H1 (cell line): Measurements from ENCODE around the gene WNT11.

Experiments used
- ATF2 ChIP-seq: IDR thresholded peaks from 2 replicates; pipeline ENCODE4 v1.6.1; 2012; ENCODE audit warnings: low read length, inconsistent platforms
- CEBPB ChIP-seq: IDR thresholded peaks from 2 replicates; pipeline ENCODE4 v1.6.1; 2012; ENCODE audit warnings: low read depth, low read length
- CTCF ChIP-seq, 3 experiments: IDR thresholded peaks; 1 replicate in 2 of 3; 2 replicates in 1 of 3; pipeline versions ENCODE4 v1.5.1 to v1.6.1; 2011; ENCODE audit warnings: low read length in 3 of 3, mild to moderate bottlenecking in 3 of 3, inconsistent platforms in 2 of 3, low read depth in 1 of 3, moderate library complexity in 1 of 3; ENCODE audit not compliant: insufficient read depth in 1 of 3; ENCODE audit errors: control extremely low read depth in 1 of 3
- EP300 ChIP-seq, 2 experiments: IDR thresholded peaks; 1 replicate in 1 of 2; 2 replicates in 1 of 2; pipeline ENCODE4 v1.6.1; 2011 to 2012; ENCODE audit warnings: low read depth in 2 of 2, low read length in 2 of 2, mild to moderate bottlenecking in 2 of 2, borderline replicate concordance in 1 of 2, inconsistent platforms in 1 of 2, moderate library complexity in 1 of 2
- EZH2 ChIP-seq: fragments of 200-600 bp; sonication (generic); IDR thresholded peaks from 2 replicates; pipeline ENCODE4 v1.7.1; 2012; ENCODE audit warnings: low read depth, mild to moderate bottlenecking, moderate library complexity, low read length, inconsistent platforms; ENCODE audit not compliant: severe bottlenecking
- KDM5A ChIP-seq: fragments of 200-600 bp; IDR thresholded peaks from 2 replicates; pipeline ENCODE4 v1.7.1; 2012; ENCODE audit warnings: mild to moderate bottlenecking, low read length, inconsistent platforms, mixed read lengths
- RXRA ChIP-seq: IDR thresholded peaks from 2 replicates; pipeline ENCODE4 v1.6.1; 2011; ENCODE audit warnings: low read depth, mild to moderate bottlenecking, low read length, moderate library complexity; ENCODE audit not compliant: insufficient read depth
- SIN3A ChIP-seq, 2 experiments: IDR thresholded peaks in 1 of 2; conservative IDR thresholded peaks in 1 of 2; 2 replicates each; pipeline ENCODE4 v1.6.1; 2011 to 2012; ENCODE audit warnings: low read length in 2 of 2, improper control_type of control experiment in 1 of 2, low read depth in 1 of 2, mild to moderate bottlenecking in 1 of 2
- TAF1 ChIP-seq: IDR thresholded peaks from 2 replicates; pipeline ENCODE4 v1.6.1; 2011; ENCODE audit warnings: mild to moderate bottlenecking, low read depth, low read length
- YY1 ChIP-seq: IDR thresholded peaks from 2 replicates; pipeline ENCODE4 v1.6.1; 2011; ENCODE audit warnings: low read depth, mild to moderate bottlenecking, low read length
- TF ChIP-seq, protein P1 (sequence below): IDR thresholded peaks from 2 replicates; pipeline ENCODE4 v1.6.1; 2012; ENCODE audit warnings: inconsistent platforms
- TF ChIP-seq, protein P2 (sequence below): IDR thresholded peaks from 2 replicates; pipeline ENCODE4 v1.6.1; 2011; ENCODE audit warnings: low read length, improper control_type of control experiment

- TF ChIP-seq, protein P1, sequence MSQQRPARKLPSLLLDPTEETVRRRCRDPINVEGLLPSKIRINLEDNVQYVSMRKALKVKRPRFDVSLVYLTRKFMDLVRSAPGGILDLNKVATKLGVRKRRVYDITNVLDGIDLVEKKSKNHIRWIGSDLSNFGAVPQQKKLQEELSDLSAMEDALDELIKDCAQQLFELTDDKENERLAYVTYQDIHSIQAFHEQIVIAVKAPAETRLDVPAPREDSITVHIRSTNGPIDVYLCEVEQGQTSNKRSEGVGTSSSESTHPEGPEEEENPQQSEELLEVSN, result no peak
- TF ChIP-seq ATF2, result no peak
- no peak for TF ChIP-seq YY1
- no peak for TF ChIP-seq CEBPB
- TF ChIP-seq RXRA, result no peak
- no peak for TF ChIP-seq EP300 (IDR thresholded peaks at IDR 0.05; ENCODE audit: borderline replicate concordance in 1 of 2, low read depth in 2 of 2, low read length in 2 of 2)
- TF ChIP-seq CTCF (IDR thresholded peaks at IDR 0.05; ENCODE audit: control extremely low read depth in 1 of 3, insufficient read depth in 1 of 3, low read depth in 1 of 3, low read length in 3 of 3), result no peak
- TF ChIP-seq KDM5A, result no peak
- TF ChIP-seq, protein P2, sequence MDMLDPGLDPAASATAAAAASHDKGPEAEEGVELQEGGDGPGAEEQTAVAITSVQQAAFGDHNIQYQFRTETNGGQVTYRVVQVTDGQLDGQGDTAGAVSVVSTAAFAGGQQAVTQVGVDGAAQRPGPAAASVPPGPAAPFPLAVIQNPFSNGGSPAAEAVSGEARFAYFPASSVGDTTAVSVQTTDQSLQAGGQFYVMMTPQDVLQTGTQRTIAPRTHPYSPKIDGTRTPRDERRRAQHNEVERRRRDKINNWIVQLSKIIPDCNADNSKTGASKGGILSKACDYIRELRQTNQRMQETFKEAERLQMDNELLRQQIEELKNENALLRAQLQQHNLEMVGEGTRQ, result no peak
- TF ChIP-seq TAF1, result no peak
- no peak for TF ChIP-seq SIN3A (conservative IDR thresholded peaks at IDR 0.05 in 1 of 2, IDR thresholded peaks at IDR 0.05 in 1 of 2; ENCODE audit: low read depth in 1 of 2, low read length in 2 of 2)
- TF ChIP-seq EZH2, result no peak
Measured at GRCh38 chr11:76201056-76201455, 5.2 kb downstream of the WNT11 start.
